HTERT RPE-1 (cell line): ENCODE data around the gene TSPY9.
"Not testable (repeated sequence)": the region's sequence is repeated elsewhere in the genome, so short reads cannot be mapped to it uniquely, and the experiment has no call there.

Source experiments
- in situ Hi-C: fragments of 300-500 bp; cut with MboI; formaldehyde crosslinking; loops from 4 replicates; pipeline ENCODE4 v1.14.3; 2020; ENCODE audit warnings: low sequenced_read_pairs

The TSPY9 gene

GRCh38 chrY:9486967-9487366, at the start of gene TSPY9:
TSS of gene TSPY9 (plus strand) at chrY:9487267. CDS start at chrY:9487313, 46 bp downstream.
- in situ Hi-C loops = not testable (repeated sequence)

GRCh38 chrY:9466655-9467054, 20.4 kb upstream of the TSPY9 start, which contains the start of gene TSPY1:
TSS of gene TSPY1 (plus strand) at chrY:9466955. CDS start at chrY:9467001, 46 bp downstream.
- in situ Hi-C loops = not testable (repeated sequence)

- in situ Hi-C loops = not testable (repeated sequence)
These were observed 17.3 kb downstream of the TSPY9 start for GRCh38 chrY:9504396-9504795.

GRCh38 chrY:9516287-9516686, 29.2 kb downstream of the TSPY9 start:
- in situ Hi-C loops = not testable (repeated sequence)

GRCh38 chrY:9527580-9527979, 40.5 kb downstream of the TSPY9 start, which contains the start of gene TSPY10:
TSS of gene TSPY10 (plus strand) at chrY:9527880. CDS start at chrY:9527926, 46 bp downstream.
- in situ Hi-C loops = not testable (repeated sequence)
